Activated T-cell treated with anti-CD3 and anti-CD28 coated beads, Interleukin-2, amount 50 U/mL, for 72 hours (primary cell): Measurements from ENCODE around the gene SIPA1L3. TPM values are rescaled to one million over a fixed set of nuclear protein-coding genes. Genes with fewer than 3 reads are reported as not detected.

Experiments
- ATAC-seq, 2 donors: fragments of 150-1000 bp; cut with Tn5 transposase; replicated peaks in 1 of 2; 2 replicates each; pipeline ENCODE4 v1.10.0; 2021; ENCODE audit warnings: moderate library complexity in 2 of 2, mild to moderate bottlenecking in 1 of 2
- DNase-seq, 2 donors: peaks; one replicate each; pipeline ENCODE4 v3.0.0; 2021 to 2022; ENCODE audit warnings: mixed read lengths in 1 of 2
- H3K27ac Mint-ChIP-seq: one replicate; pipeline ENCODE4 v1.8.0; 2022; ENCODE audit warnings: mild to moderate bottlenecking, moderate library complexity, mixed read lengths
- H3K27me3 Mint-ChIP-seq: one replicate; pipeline ENCODE4 v1.8.0; 2022; ENCODE audit warnings: low read depth, mixed read lengths
- H3K36me3 Mint-ChIP-seq, 2 donors: one replicate each; pipeline ENCODE4 v1.8.0; 2022; ENCODE audit warnings: mixed read lengths in 2 of 2, mild to moderate bottlenecking in 1 of 2; ENCODE audit not compliant: insufficient read depth in 2 of 2
- H3K4me1 Mint-ChIP-seq: one replicate; pipeline ENCODE4 v1.8.0; 2022; ENCODE audit warnings: low read depth, mixed read lengths
- H3K4me3 Mint-ChIP-seq, 2 donors: one replicate each; pipeline ENCODE4 v1.8.0; 2022; ENCODE audit warnings: mild to moderate bottlenecking in 2 of 2, mixed read lengths in 2 of 2, moderate library complexity in 2 of 2
- H3K9me3 Mint-ChIP-seq, 2 donors: one replicate each; pipeline ENCODE4 v1.8.0; 2022; ENCODE audit warnings: mixed read lengths in 2 of 2
- total RNA-seq, 2 donors: library from RNA; stranded (reverse); gene quantifications; one replicate each; pipeline ENCODE4 v1.2.3, GENCODE V29; 2022

SIPA1L3 gene
- total RNA-seq, 2 donors from 2014 or later, result 12.8 TPM

DNA sequence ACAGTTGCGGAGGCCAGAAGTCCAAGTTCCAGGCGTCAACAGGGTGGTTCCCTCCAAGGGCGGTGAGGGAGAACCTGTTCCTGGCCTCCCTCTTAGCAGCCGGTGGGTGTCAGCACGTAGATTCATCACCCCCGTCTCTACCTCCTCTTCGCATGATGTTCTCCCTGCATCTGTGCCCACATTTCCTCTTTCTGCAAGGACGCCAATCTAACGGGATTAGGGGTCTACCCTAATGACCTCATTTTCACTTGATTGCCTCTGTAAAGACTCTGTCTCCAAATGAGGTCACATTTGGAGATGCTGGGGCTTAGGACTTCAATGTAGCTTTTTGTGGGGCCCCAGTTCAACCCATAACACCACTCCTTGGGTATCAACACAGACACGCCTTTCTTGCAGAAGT, 278.6 kb downstream of the SIPA1L3 start:
- Mint-ChIP-seq H3K9me3 (peaks cover 4% of the 10 kb centered on the region in 2 donors), H3K36me3 (peaks cover 4 to 5% of the 10 kb centered on the region in 2 donors), H3K4me1 (peaks cover 9% of the 10 kb centered on the region), H3K4me3 (no peak overlapping the region), H3K27me3 (no peaks in the 10 kb centered on the region), H3K27ac (no peak overlapping the region)
- ATAC-seq (no peak), DNase-seq (no peak)

- peak in 1 of 2 donors; percentile 16 for DNase-seq
- Mint-ChIP-seq H3K36me3 (no peaks in the 10 kb centered on the region), H3K9me3 (no peaks in the 10 kb centered on the region), H3K27ac (no peak overlapping the region), H3K27me3 (no peaks in the 10 kb centered on the region), H3K4me3 (no peak overlapping the region), H3K4me1 (peaks cover 9% of the 10 kb centered on the region)
- ATAC-seq, result peak; percentile 62 to 71
Observed at GRCh38 chr19:38190061-38190460, 283.1 kb downstream of the SIPA1L3 start.

GRCh38 chr19:38190793-38191192, 283.8 kb downstream of the SIPA1L3 start:
- no peak for ATAC-seq
- Mint-ChIP-seq H3K27me3 (no peaks in the 10 kb centered on the region), H3K9me3 (no peaks in the 10 kb centered on the region), H3K36me3 (peaks cover 2 to 4% of the 10 kb centered on the region in 2 donors), H3K4me3 (no peak overlapping the region), H3K4me1 (peaks cover 9% of the 10 kb centered on the region), H3K27ac (no peak overlapping the region)
- DNase-seq, result no peak

GRCh38 chr19:38191747-38192146, 284.7 kb downstream of the SIPA1L3 start:
- Mint-ChIP-seq H3K27ac (no peak overlapping the region), H3K9me3 (no peaks in the 10 kb centered on the region), H3K36me3 (peaks cover 2 to 7% of the 10 kb centered on the region in 2 donors), H3K4me1 (peaks cover 9% of the 10 kb centered on the region), H3K27me3 (no peaks in the 10 kb centered on the region), H3K4me3 (no peak overlapping the region)
- ATAC-seq (no peak), DNase-seq (no peak)

GRCh38 chr19:38193445-38193844, 286.4 kb downstream of the SIPA1L3 start:
- Mint-ChIP-seq H3K4me3 (no peak overlapping the region), H3K9me3 (no peaks in the 10 kb centered on the region), H3K4me1 (peaks cover 9% of the 10 kb centered on the region), H3K36me3 (peaks cover 2 to 7% of the 10 kb centered on the region in 2 donors), H3K27me3 (no peaks in the 10 kb centered on the region), H3K27ac (no peak overlapping the region)
- DNase-seq, result no peak
- ATAC-seq, result no peak

DNA sequence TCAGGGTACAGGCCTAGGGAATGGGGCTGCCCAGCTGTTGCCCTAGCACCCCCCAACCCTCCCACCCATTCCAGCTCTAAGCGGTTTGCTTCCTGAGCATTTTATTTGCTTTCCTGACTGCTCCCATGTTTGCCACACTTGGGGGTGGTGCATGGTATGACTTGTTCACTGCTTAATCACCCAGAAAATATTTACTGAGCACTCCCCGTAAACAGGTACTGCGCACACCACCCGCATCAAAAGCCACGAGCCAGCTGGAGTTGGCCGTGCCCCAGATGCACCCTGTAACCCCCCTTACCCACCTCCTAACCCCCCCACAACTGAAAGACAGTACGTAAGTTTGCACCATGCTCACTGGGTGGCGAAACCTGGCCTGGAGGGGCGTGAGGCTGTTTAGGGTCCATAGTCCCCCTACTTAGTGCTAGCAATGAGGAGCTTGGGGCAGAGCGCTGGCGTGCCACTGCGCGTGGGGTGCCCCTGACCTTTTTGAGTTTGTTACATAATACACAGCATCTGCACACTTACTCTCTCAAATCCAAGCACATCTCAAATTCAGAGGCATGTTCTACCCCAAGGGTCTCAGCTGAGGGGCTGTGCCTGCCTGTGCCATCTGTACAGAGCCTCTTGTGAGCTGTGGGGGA, 287.2 kb downstream of the SIPA1L3 start:
- H3K4me3 Mint-ChIP-seq, result no peak overlapping the region
- peaks cover 9% of the 10 kb centered on the region for H3K4me1 Mint-ChIP-seq
- no peak for DNase-seq
- ATAC-seq, result no peak
- H3K36me3 Mint-ChIP-seq, result peaks cover 2 to 7% of the 10 kb centered on the region in 2 donors
- no peak overlapping the region for H3K27ac Mint-ChIP-seq
- H3K9me3 Mint-ChIP-seq, result no peaks in the 10 kb centered on the region
- no peaks in the 10 kb centered on the region for H3K27me3 Mint-ChIP-seq

DNA sequence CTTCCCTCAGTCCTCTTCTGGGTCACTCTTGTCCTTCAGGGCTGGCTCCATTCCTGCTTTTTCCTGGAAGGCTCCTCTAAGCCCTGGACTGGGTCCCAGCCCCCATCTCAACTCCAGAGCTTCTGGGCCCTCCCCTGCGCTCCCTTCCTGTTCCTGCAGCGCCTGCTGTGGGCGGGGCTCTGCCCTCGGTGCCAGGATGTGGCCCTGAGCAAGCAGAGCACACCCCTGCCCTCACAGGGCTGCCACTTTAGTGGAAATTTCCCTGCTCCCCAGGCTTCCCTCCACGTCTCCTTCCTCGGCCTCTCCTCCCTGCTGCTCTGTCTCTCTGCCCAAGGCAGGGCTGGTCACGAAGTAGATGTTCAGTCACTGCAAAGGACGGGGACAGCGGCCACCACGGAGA, 288.2 kb downstream of the SIPA1L3 start:
- ATAC-seq, result no peak
- Mint-ChIP-seq H3K27me3 (no peaks in the 10 kb centered on the region), H3K9me3 (no peaks in the 10 kb centered on the region), H3K27ac (no peak overlapping the region), H3K36me3 (peaks cover 2 to 7% of the 10 kb centered on the region in 2 donors), H3K4me1 (peaks cover 3% of the 10 kb centered on the region), H3K4me3 (no peak overlapping the region)
- DNase-seq, result no peak

- H3K27ac Mint-ChIP-seq, result no peak overlapping the region
- H3K4me3 Mint-ChIP-seq, result no peak overlapping the region
- H3K36me3 Mint-ChIP-seq, result peaks cover 2 to 7% of the 10 kb centered on the region in 2 donors
- H3K27me3 Mint-ChIP-seq, result no peaks in the 10 kb centered on the region
- no peaks in the 10 kb centered on the region for H3K4me1 Mint-ChIP-seq
- H3K9me3 Mint-ChIP-seq, result no peaks in the 10 kb centered on the region
- DNase-seq (no peak), ATAC-seq (no peak)
Observed at GRCh38 chr19:38196245-38196837, 289.3 kb downstream of the SIPA1L3 start.

DNA sequence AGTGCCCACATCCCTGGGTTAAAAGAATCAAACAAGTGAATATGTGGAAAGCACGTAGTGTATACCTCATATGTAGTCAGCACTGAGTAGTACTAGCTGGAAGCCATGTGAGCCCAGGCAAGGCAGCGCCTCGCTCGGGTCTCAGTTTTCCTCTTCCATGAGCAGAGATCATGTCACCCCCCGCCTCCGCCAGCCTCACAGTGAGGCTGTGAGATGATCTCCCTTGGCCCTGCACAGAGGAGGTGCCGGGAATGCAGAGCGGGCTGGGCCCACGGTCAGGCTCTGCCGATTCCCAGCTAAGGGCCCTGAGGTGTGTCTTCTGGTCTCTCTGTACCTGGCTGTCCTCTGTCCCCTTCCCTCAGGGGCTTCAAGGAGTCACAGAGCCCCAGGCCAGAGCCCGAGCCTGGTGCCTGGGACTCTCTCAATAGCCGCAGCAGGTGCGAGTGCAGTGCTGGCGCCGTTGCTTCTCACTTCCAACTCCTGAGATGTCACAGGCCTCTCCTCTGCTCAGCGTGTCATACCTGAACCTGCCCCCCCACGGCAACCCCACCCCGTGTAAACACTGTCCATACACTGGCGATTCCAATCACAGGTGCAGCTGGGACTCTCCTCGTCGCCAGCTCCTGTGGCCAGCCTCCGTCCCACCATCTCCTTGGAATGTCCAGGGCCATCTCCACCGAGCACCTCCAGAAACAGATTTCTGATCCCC, 290.1 kb downstream of the SIPA1L3 start:
- peaks cover 2 to 7% of the 10 kb centered on the region in 2 donors for H3K36me3 Mint-ChIP-seq
- no peaks in the 10 kb centered on the region for H3K4me1 Mint-ChIP-seq
- no peak for DNase-seq
- no peaks in the 10 kb centered on the region for H3K27me3 Mint-ChIP-seq
- no peak for ATAC-seq
- no peak overlapping the region for H3K4me3 Mint-ChIP-seq
- H3K27ac Mint-ChIP-seq, result no peak overlapping the region
- no peaks in the 10 kb centered on the region for H3K9me3 Mint-ChIP-seq

DNA sequence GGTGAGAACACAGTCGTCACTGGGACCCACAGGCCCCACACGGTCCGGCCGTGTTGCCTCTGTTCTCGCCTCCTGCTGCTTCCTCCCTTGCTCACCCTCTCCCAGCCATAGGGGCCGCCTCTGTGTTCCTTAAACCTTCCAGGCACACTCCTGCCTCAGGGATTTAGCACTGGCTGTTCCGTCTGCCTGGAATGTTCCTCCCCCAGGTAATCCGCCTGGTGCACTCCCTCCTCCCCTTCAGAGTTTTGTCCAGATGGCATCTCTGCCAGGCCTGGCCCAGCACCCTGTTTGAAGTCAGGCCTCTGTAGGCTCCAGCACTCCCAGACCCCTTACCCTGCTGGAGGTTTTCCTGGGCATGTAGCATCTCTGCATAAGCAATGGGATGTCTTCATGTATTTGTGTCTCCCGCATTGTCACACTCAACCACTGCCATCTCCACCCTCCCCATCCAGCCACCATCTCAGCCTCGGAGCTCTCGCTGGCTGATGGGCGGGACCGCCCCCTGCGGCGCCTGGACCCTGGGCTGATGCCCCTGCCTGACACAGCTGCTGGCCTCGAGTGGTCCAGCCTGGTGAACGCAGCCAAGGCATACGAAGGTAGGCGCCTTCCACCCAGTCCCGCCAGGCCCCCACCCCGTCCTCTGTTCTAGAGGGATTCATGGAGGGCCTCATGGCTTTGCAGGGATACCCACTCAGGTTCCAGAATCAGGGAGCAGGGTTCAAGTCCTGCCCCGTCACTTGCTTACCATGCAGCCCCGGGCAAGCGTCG, 291.1 kb downstream of the SIPA1L3 start:
- Mint-ChIP-seq H3K27me3 (no peaks in the 10 kb centered on the region), H3K27ac (no peak overlapping the region), H3K9me3 (no peaks in the 10 kb centered on the region), H3K36me3 (peaks cover 2 to 7% of the 10 kb centered on the region in 2 donors), H3K4me1 (no peaks in the 10 kb centered on the region), H3K4me3 (no peak overlapping the region)
- no peak for ATAC-seq
- DNase-seq, result no peak

GRCh38 chr19:38199340-38199739, 292.3 kb downstream of the SIPA1L3 start:
- H3K4me3 Mint-ChIP-seq, result no peak overlapping the region
- H3K27ac Mint-ChIP-seq, result no peak overlapping the region
- H3K36me3 Mint-ChIP-seq, result peaks cover 2 to 7% of the 10 kb centered on the region in 2 donors
- no peaks in the 10 kb centered on the region for H3K27me3 Mint-ChIP-seq
- DNase-seq, result no peak
- no peaks in the 10 kb centered on the region for H3K4me1 Mint-ChIP-seq
- no peaks in the 10 kb centered on the region for H3K9me3 Mint-ChIP-seq
- no peak for ATAC-seq

GRCh38 chr19:38201731-38202130, 294.7 kb downstream of the SIPA1L3 start:
- no peak for DNase-seq
- Mint-ChIP-seq H3K27me3 (no peaks in the 10 kb centered on the region), H3K4me1 (no peaks in the 10 kb centered on the region), H3K36me3 (no peaks in the 10 kb centered on the region), H3K27ac (no peak overlapping the region), H3K9me3 (no peaks in the 10 kb centered on the region), H3K4me3 (no peak overlapping the region)
- ATAC-seq, result no peak

GRCh38 chr19:38202504-38202903, 295.5 kb downstream of the SIPA1L3 start:
- no peaks in the 10 kb centered on the region for H3K4me1 Mint-ChIP-seq
- no peaks in the 10 kb centered on the region for H3K27me3 Mint-ChIP-seq
- H3K9me3 Mint-ChIP-seq, result no peaks in the 10 kb centered on the region
- no peak for DNase-seq
- H3K36me3 Mint-ChIP-seq, result no peaks in the 10 kb centered on the region
- no peak overlapping the region for H3K27ac Mint-ChIP-seq
- ATAC-seq, result no peak
- H3K4me3 Mint-ChIP-seq, result no peak overlapping the region
